ENCODE measurements around the gene TMEM126B. TPM values are rescaled to one million over a fixed set of nuclear protein-coding genes. Genes with fewer than 3 reads are reported as not detected.
A peak's percentile ranks its signal among the peaks of the same experiment; 100 is the strongest.

The TMEM126B gene
- total RNA-seq, 1 experiment from 2014 or later = 74.0 TPM

DNA sequence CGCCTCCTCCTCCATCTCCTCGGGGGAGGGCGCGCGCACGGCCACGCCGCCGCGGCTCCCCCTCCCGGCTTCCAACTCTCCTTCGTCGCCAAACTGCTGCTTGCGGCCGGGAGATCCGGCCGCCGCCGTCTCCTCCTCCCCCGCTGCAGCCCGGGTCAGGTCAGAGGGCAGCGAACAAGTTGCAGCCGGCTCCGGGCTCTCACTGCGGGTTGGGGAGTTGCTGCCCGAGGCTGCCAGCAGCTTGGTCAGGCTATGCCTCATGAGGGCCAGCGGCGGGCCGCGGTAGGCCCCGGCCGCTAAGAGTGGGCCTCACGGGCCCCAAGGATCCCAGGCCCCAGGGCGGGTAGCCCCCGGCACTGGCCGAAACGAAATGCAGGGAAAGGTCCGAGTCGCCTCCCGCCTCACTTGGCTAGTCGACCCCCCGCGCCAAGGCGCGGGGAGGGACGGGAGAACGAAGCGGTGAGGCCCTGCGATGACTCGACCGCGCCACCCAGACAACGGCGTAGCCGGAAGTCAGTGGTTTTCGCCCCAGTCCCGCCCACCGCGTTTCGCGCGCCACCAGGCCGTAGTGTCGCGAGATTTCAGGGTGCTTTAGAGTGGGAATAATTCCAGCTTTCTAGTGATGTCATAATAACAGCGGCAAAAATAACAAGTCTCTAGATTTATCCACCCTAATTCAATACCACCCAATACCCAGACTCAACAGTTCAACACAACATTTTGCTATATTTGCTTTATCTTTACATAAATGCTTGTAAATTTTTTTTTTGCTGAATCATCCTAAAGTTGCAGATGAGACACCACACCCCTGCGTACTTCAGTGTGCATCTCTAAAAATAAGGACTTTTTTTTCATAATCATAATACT, 36.5 kb downstream of the TMEM126B start, which contains the start of gene CREBZF:
TSS of gene CREBZF (minus strand) at position 515 of the 867 bp plus-strand sequence. CDS start at position 261, 254 bp downstream.
- no peaks in the 10 kb centered on the region; the same call in 1 of the 2 replicates for H3K27me3 ChIP-seq (ENCODE audit: insufficient read depth, low read length)
- H2BK12ac ChIP-seq (ENCODE audit: insufficient read length, low read depth, low read length) = no peak within 1 kb of the TSS
- H4K8ac ChIP-seq (replicated peaks; ENCODE audit: insufficient read length, low read depth, low read length) = no peak within 1 kb of the TSS
- peaks cover 27 to 38% of the 10 kb centered on the region in 2 experiments for H3K4me1 Mint-ChIP-seq
- H3K27ac Mint-ChIP-seq = peak within 1 kb of the TSS; percentile 97 to 99 (median 98)
- peak within 1 kb of the TSS; percentile 98 to 100 for H3K4me3 Mint-ChIP-seq
- peak within 1 kb of the TSS; percentile 98 for H3K9ac ChIP-seq (ENCODE audit: extremely low read depth, insufficient read length, low read length)
- no peaks in the 10 kb centered on the region for H3K4me1 ChIP-seq (ENCODE audit: insufficient read depth, low read length)
- H3K79me1 ChIP-seq (ENCODE audit: insufficient read depth, low read depth, low read length, poor library complexity, severe bottlenecking) = no peaks in the 10 kb centered on the region
- H3K4me2 ChIP-seq (ENCODE audit: insufficient read depth, insufficient read length, low read length) = peak within 1 kb of the TSS; percentile 100
- no peak within 1 kb of the TSS for H2BK120ac ChIP-seq (ENCODE audit: low read depth, low read length, poor library complexity, severe bottlenecking)
- peak within 1 kb of the TSS; percentile 98 for H3K14ac ChIP-seq (ENCODE audit: insufficient read depth, low read length)
- peak within 1 kb of the TSS; percentile 90 for H2BK5ac ChIP-seq (ENCODE audit: insufficient read length, low read length)
- peaks cover 2% of the 10 kb centered on the region for H3K27me3 Mint-ChIP-seq (ENCODE audit: low read depth)
- no peak within 1 kb of the TSS for H3K56ac ChIP-seq (ENCODE audit: insufficient read length, low read depth, low read length)
- H4K5ac ChIP-seq (ENCODE audit: insufficient read length, low read depth, low read length) = peak within 1 kb of the TSS; percentile 70
- H4K91ac ChIP-seq (ENCODE audit: insufficient read length, low read depth, low read length) = peak within 1 kb of the TSS; percentile 98
- H3K18ac ChIP-seq (ENCODE audit: insufficient read length, low read depth, low read length) = peak within 1 kb of the TSS; percentile 94
- H3K23me2 ChIP-seq (ENCODE audit: insufficient read length, low read depth, low read length, poor library complexity, severe bottlenecking) = peaks cover 7% of the 10 kb centered on the region
- H3T11ph ChIP-seq (ENCODE audit: low read length) = no peak within 1 kb of the TSS
- H2AK5ac ChIP-seq (ENCODE audit: insufficient read length, low read length) = no peak within 1 kb of the TSS
- H3K4ac ChIP-seq (ENCODE audit: low read depth, low read length) = peak within 1 kb of the TSS; percentile 92
- DNase-seq = peak; percentile 95
- no peaks in the 10 kb centered on the region; a peak in 1 of 5 replicates for H3K9me3 Mint-ChIP-seq
- no peaks in the 10 kb centered on the region for H3K9me3 ChIP-seq (ENCODE audit: control insufficient read depth, low read depth, low read length)
- peaks cover 26% of the 10 kb centered on the region for H3K79me2 ChIP-seq (ENCODE audit: insufficient read depth, low read length)
- no peak within 1 kb of the TSS for H2BK15ac ChIP-seq (ENCODE audit: low read depth, low read length)
- no CpG with 5 or more reads among the region's 67 CpGs for WGBS (ENCODE audit: extremely low coverage, insufficient read length, low lambda C conversion rate)
- peak within 1 kb of the TSS; percentile 42 for H3K27ac ChIP-seq (ENCODE audit: insufficient read length, low read depth, low read length)
- no peaks in the 10 kb centered on the region for H4K20me1 ChIP-seq (ENCODE audit: control insufficient read depth, insufficient read depth, insufficient read length)
- H3K23ac ChIP-seq (ENCODE audit: insufficient read length, low read depth, low read length) = no peak within 1 kb of the TSS
- peak within 1 kb of the TSS; percentile 11 for H2AFZ ChIP-seq (ENCODE audit: low read length)
- TF ChIP-seq, protein P1, sequence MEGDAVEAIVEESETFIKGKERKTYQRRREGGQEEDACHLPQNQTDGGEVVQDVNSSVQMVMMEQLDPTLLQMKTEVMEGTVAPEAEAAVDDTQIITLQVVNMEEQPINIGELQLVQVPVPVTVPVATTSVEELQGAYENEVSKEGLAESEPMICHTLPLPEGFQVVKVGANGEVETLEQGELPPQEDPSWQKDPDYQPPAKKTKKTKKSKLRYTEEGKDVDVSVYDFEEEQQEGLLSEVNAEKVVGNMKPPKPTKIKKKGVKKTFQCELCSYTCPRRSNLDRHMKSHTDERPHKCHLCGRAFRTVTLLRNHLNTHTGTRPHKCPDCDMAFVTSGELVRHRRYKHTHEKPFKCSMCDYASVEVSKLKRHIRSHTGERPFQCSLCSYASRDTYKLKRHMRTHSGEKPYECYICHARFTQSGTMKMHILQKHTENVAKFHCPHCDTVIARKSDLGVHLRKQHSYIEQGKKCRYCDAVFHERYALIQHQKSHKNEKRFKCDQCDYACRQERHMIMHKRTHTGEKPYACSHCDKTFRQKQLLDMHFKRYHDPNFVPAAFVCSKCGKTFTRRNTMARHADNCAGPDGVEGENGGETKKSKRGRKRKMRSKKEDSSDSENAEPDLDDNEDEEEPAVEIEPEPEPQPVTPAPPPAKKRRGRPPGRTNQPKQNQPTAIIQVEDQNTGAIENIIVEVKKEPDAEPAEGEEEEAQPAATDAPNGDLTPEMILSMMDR (conservative IDR thresholded peaks at IDR 0.05) = no peak
- peaks cover 32 to 43% (median 33%) of the 10 kb centered on the region in 3 experiments for H3K36me3 Mint-ChIP-seq (ENCODE audit: insufficient read depth in 1 of 3, low read depth in 3 of 3)
- no peak within 1 kb of the TSS for H2BK20ac ChIP-seq (ENCODE audit: low read depth, low read length, poor library complexity, severe bottlenecking)

Measured in H9 (cell line).